Mucosa of stomach (tissue), 1 donor: Measurements from ENCODE around the gene HOXA11.

Experiments
- H3K27me3 ChIP-seq: one replicate; pipeline ENCODE4 v1.7.0; 2013; ENCODE audit warnings: mild to moderate bottlenecking, low read length; ENCODE audit not compliant: control insufficient read depth, insufficient read depth
- H3K36me3 ChIP-seq: one replicate; pipeline ENCODE4 v1.7.0; 2013; ENCODE audit warnings: low read length; ENCODE audit not compliant: control insufficient read depth, insufficient read depth
- H3K4me1 ChIP-seq: one replicate; pipeline ENCODE4 v1.7.0; 2013; ENCODE audit warnings: mild to moderate bottlenecking, low read length; ENCODE audit not compliant: control insufficient read depth, insufficient read depth
- H3K4me3 ChIP-seq: one replicate; pipeline ENCODE4 v1.7.0; 2013; ENCODE audit warnings: low read length
- H3K9ac ChIP-seq: one replicate; pipeline ENCODE4 v1.7.0; 2013; ENCODE audit warnings: mild to moderate bottlenecking, low read length, moderate library complexity
- H3K9me3 ChIP-seq: one replicate; pipeline ENCODE4 v1.7.0; 2013; ENCODE audit warnings: mild to moderate bottlenecking, low read length, moderate library complexity; ENCODE audit not compliant: control insufficient read depth
- donor health status: Pancreatic carcinoma.

Gene HOXA11

GRCh38 chr7:27197137-27198042, 12.4 kb upstream of the HOXA11 start:
- Histone ChIP-seq H3K9ac (no peak overlapping the region), H3K4me1 (peaks cover 34% of the 10 kb centered on the region), H3K36me3 (no peaks in the 10 kb centered on the region), H3K4me3 (no peak overlapping the region), H3K27me3 (peaks cover 97% of the 10 kb centered on the region), H3K9me3 (no peaks in the 10 kb centered on the region)

- no peaks in the 10 kb centered on the region for H3K9me3 ChIP-seq
- H3K27me3 ChIP-seq: peaks cover 97% of the 10 kb centered on the region
- peaks cover 34% of the 10 kb centered on the region for H3K4me1 ChIP-seq
- H3K9ac ChIP-seq: no peak overlapping the region
- no peaks in the 10 kb centered on the region for H3K36me3 ChIP-seq
- no peak overlapping the region for H3K4me3 ChIP-seq
Observed at GRCh38 chr7:27196287-27196767, 11.3 kb upstream of the HOXA11 start.

- no peaks in the 10 kb centered on the region for H3K36me3 ChIP-seq
- peaks cover 22% of the 10 kb centered on the region for H3K4me1 ChIP-seq
- no peaks in the 10 kb centered on the region for H3K9me3 ChIP-seq
- H3K4me3 ChIP-seq: no peak overlapping the region
- H3K27me3 ChIP-seq: peaks cover 97% of the 10 kb centered on the region
- H3K9ac ChIP-seq: no peak overlapping the region
Observed at GRCh38 chr7:27194686-27195379, 9.8 kb upstream of the HOXA11 start.

GRCh38 chr7:27194002-27194352, 8.9 kb upstream of the HOXA11 start:
- Histone ChIP-seq H3K9me3 (no peaks in the 10 kb centered on the region), H3K36me3 (no peaks in the 10 kb centered on the region), H3K4me3 (no peak overlapping the region), H3K9ac (no peak overlapping the region), H3K4me1 (peaks cover 20% of the 10 kb centered on the region), H3K27me3 (peaks cover 100% of the 10 kb centered on the region)

GRCh38 chr7:27193335-27194001, 8.4 kb upstream of the HOXA11 start:
- Histone ChIP-seq H3K9ac (no peak overlapping the region), H3K4me3 (no peak overlapping the region), H3K27me3 (peaks cover 100% of the 10 kb centered on the region), H3K9me3 (no peaks in the 10 kb centered on the region), H3K36me3 (no peaks in the 10 kb centered on the region), H3K4me1 (peaks cover 20% of the 10 kb centered on the region)

- Histone ChIP-seq H3K9me3 (no peaks in the 10 kb centered on the region), H3K36me3 (no peaks in the 10 kb centered on the region), H3K4me3 (no peak overlapping the region), H3K27me3 (peaks cover 100% of the 10 kb centered on the region), H3K9ac (no peak overlapping the region), H3K4me1 (peaks cover 23% of the 10 kb centered on the region)
Observed at GRCh38 chr7:27192546-27193334, 7.7 kb upstream of the HOXA11 start.

GRCh38 chr7:27191833-27192545, 7.0 kb upstream of the HOXA11 start:
- H3K36me3 ChIP-seq: no peaks in the 10 kb centered on the region
- H3K9ac ChIP-seq: no peak overlapping the region
- peaks cover 26% of the 10 kb centered on the region for H3K4me1 ChIP-seq
- peaks cover 100% of the 10 kb centered on the region for H3K27me3 ChIP-seq
- H3K9me3 ChIP-seq: no peaks in the 10 kb centered on the region
- no peak overlapping the region for H3K4me3 ChIP-seq

GRCh38 chr7:27191161-27191731, 6.2 kb upstream of the HOXA11 start:
- Histone ChIP-seq H3K9ac (no peak overlapping the region), H3K36me3 (no peaks in the 10 kb centered on the region), H3K4me3 (no peak overlapping the region), H3K27me3 (peaks cover 99% of the 10 kb centered on the region), H3K4me1 (peaks cover 26% of the 10 kb centered on the region), H3K9me3 (no peaks in the 10 kb centered on the region)

- H3K4me3 ChIP-seq: no peak overlapping the region
- no peaks in the 10 kb centered on the region for H3K9me3 ChIP-seq
- H3K4me1 ChIP-seq: peaks cover 26% of the 10 kb centered on the region
- H3K9ac ChIP-seq: no peak overlapping the region
- H3K36me3 ChIP-seq: no peaks in the 10 kb centered on the region
- H3K27me3 ChIP-seq: peaks cover 99% of the 10 kb centered on the region
Observed at GRCh38 chr7:27189997-27190748, 5.1 kb upstream of the HOXA11 start.

- H3K4me1 ChIP-seq: peaks cover 33% of the 10 kb centered on the region
- H3K4me3 ChIP-seq: no peak overlapping the region
- no peaks in the 10 kb centered on the region for H3K36me3 ChIP-seq
- no peaks in the 10 kb centered on the region for H3K9me3 ChIP-seq
- H3K9ac ChIP-seq: no peak overlapping the region
- H3K27me3 ChIP-seq: peaks cover 99% of the 10 kb centered on the region
Observed at GRCh38 chr7:27189295-27189996, 4.4 kb upstream of the HOXA11 start.
